IMR-90 (cell line): Measurements from ENCODE around the gene CFD. TPM values are rescaled to one million over a fixed set of nuclear protein-coding genes. Genes with fewer than 3 reads are reported as not detected.

Source experiments
- ATAC-seq: fragments of 200-7000 bp; cut with Tn5 transposase; 2 replicates; pipeline ENCODE4 v1.9.1; 2020; ENCODE audit warnings: low read depth, mild to moderate bottlenecking, moderate library complexity
- BruUV-seq: library from RNA; stranded (reverse); fragments of 400-500 nt; replicated peaks from 2 replicates; lab custom pipeline; 2021; lab: Mats Ljungman, UMichigan
- CTCF ChIA-PET: fragments of 300-600 bp; formaldehyde crosslinking; extraction: SDS; loops from one replicate; lab custom pipeline; 2021; ENCODE audit warnings: antibody characterized with exemption; lab: Yijun Ruan, JAX
- POLR2A ChIA-PET: fragments of 300-600 bp; sonication (Branson Sonifier 250); formaldehyde crosslinking; loops from one replicate; lab custom pipeline; 2022; ENCODE audit warnings: antibody characterized with exemption; ENCODE audit not compliant: unreplicated experiment; lab: Charles Lee
- DNase-seq: peaks from one replicate; pipeline ENCODE4 v3.0.0; 2013
- H2AFZ ChIP-seq: replicated peaks from 2 replicates; pipeline ENCODE3; 2013; ENCODE audit warnings: low read length, mild to moderate bottlenecking; ENCODE audit not compliant: poor library complexity
- H2AK5ac ChIP-seq: 2 replicates; pipeline ENCODE4 v1.6.1; 2013; ENCODE audit warnings: low read depth, low read length, inconsistent platforms
- H2AK9ac ChIP-seq: replicated peaks from 2 replicates; pipeline ENCODE3; 2013; ENCODE audit warnings: mild to moderate bottlenecking, low read depth, low read length, moderate library complexity; ENCODE audit not compliant: poor library complexity
- H2BK120ac ChIP-seq: 2 replicates; pipeline ENCODE4 v1.6.1; 2013; ENCODE audit warnings: low read depth, low read length, inconsistent platforms
- H2BK15ac ChIP-seq: 3 replicates; pipeline ENCODE4 v1.6.1; 2013; ENCODE audit warnings: low read depth, low read length, inconsistent platforms
- H2BK20ac ChIP-seq: 2 replicates; pipeline ENCODE4 v1.6.1; 2013; ENCODE audit warnings: low read depth, mild to moderate bottlenecking, inconsistent platforms, low read length, moderate library complexity
- H2BK5ac ChIP-seq: 2 replicates; pipeline ENCODE4 v1.6.1; 2013; ENCODE audit warnings: mild to moderate bottlenecking, low read depth, low read length, inconsistent platforms; ENCODE audit not compliant: poor library complexity, severe bottlenecking
- H3K14ac ChIP-seq: replicated peaks from 2 replicates; pipeline ENCODE4 v1.6.1; 2013; ENCODE audit warnings: low read depth, low read length, inconsistent platforms
- H3K18ac ChIP-seq: 2 replicates; pipeline ENCODE4 v1.6.1; 2013; ENCODE audit warnings: low read depth, low read length, control low read depth
- H3K23ac ChIP-seq: 2 replicates; pipeline ENCODE4 v1.6.1; 2013; ENCODE audit warnings: low read depth, low read length, inconsistent platforms
- H3K27ac ChIP-seq: 2 replicates; pipeline ENCODE4 v1.5.1; 2013; ENCODE audit warnings: mild to moderate bottlenecking, control low read depth, low read length; ENCODE audit not compliant: insufficient read depth
- H3K27me3 ChIP-seq: 2 replicates; pipeline ENCODE4 v1.6.1; 2013; ENCODE audit warnings: low read length; ENCODE audit not compliant: control insufficient read depth, insufficient read depth
- H3K36me3 ChIP-seq: 2 replicates; pipeline ENCODE4 v1.6.1; 2013; ENCODE audit warnings: low read length, mixed read lengths; ENCODE audit not compliant: control insufficient read depth, insufficient read depth
- H3K4ac ChIP-seq: 2 replicates; pipeline ENCODE4 v1.6.1; 2013; ENCODE audit warnings: low read depth, low read length, inconsistent platforms
- H3K4me1 ChIP-seq: 2 replicates; pipeline ENCODE4 v1.6.1; 2013; ENCODE audit warnings: low read length, mixed read lengths; ENCODE audit not compliant: control insufficient read depth, insufficient read depth
- H3K4me2 ChIP-seq: 2 replicates; pipeline ENCODE4 v1.6.1; 2013; ENCODE audit warnings: low read depth, mild to moderate bottlenecking, control low read depth, low read length, moderate library complexity
- H3K4me3 ChIP-seq: 2 replicates; pipeline ENCODE4 v1.5.1; 2013; ENCODE audit warnings: low read depth, mild to moderate bottlenecking, control low read depth, low read length, moderate library complexity; ENCODE audit not compliant: insufficient read depth
- H3K56ac ChIP-seq: 2 replicates; pipeline ENCODE4 v1.6.1; 2013; ENCODE audit warnings: low read length, inconsistent platforms; ENCODE audit not compliant: insufficient read depth; ENCODE audit errors: extremely low read depth
- H3K79me1 ChIP-seq, 2 experiments: 2 replicates each; pipeline ENCODE4 v1.6.1; 2013; ENCODE audit warnings: low read length in 2 of 2, inconsistent platforms in 1 of 2, low read depth in 1 of 2
- H3K9ac ChIP-seq: 2 replicates; pipeline ENCODE4 v1.6.1; 2013; ENCODE audit warnings: low read depth, low read length, control low read depth
- H3K9me1 ChIP-seq: 2 replicates; pipeline ENCODE4 v1.6.1; 2013; ENCODE audit warnings: low read length, inconsistent platforms; ENCODE audit not compliant: insufficient read depth
- H3K9me3 ChIP-seq: 2 replicates; pipeline ENCODE4 v1.6.1; 2013; ENCODE audit warnings: low read length; ENCODE audit not compliant: control insufficient read depth, insufficient read depth
- H4K20me1 ChIP-seq: 2 replicates; pipeline ENCODE4 v1.6.1; 2013; ENCODE audit warnings: low read length, inconsistent platforms; ENCODE audit not compliant: insufficient read depth
- H4K5ac ChIP-seq: 2 replicates; pipeline ENCODE4 v1.6.1; 2013; ENCODE audit warnings: mild to moderate bottlenecking, low read depth, low read length, control low read depth
- H4K8ac ChIP-seq, 2 experiments: 2 replicates each; pipeline ENCODE4 v1.6.1; 2013; ENCODE audit warnings: low read depth in 2 of 2, low read length in 2 of 2, control low read depth in 1 of 2, inconsistent platforms in 1 of 2
- H4K91ac ChIP-seq: 2 replicates; pipeline ENCODE4 v1.6.1; 2013; ENCODE audit warnings: low read depth, low read length, inconsistent platforms; ENCODE audit not compliant: insufficient read depth
- BHLHE40 ChIP-seq: fragments of 150-350 bp; IDR thresholded peaks from 2 replicates; pipeline ENCODE4 v1.6.1; 2016; ENCODE audit warnings: mild to moderate bottlenecking, low read depth, low read length
- CEBPB ChIP-seq: IDR thresholded peaks from 2 replicates; pipeline ENCODE4 v1.6.1; 2012; ENCODE audit warnings: low read depth, low read length, improper control_type of control experiment
- CHD1 ChIP-seq: IDR thresholded peaks from 2 replicates; pipeline ENCODE4 v1.6.1; 2012; ENCODE audit warnings: low read depth, low read length, improper control_type of control experiment
- MAFK ChIP-seq: IDR thresholded peaks from 2 replicates; pipeline ENCODE4 v1.6.1; 2012; ENCODE audit warnings: low read depth, low read length, improper control_type of control experiment
- MXI1 ChIP-seq: IDR thresholded peaks from 2 replicates; pipeline ENCODE4 v1.6.1; 2012; ENCODE audit warnings: low read depth, mild to moderate bottlenecking, low read length, moderate library complexity, borderline replicate concordance
- RAD21 ChIP-seq: IDR thresholded peaks from 2 replicates; pipeline ENCODE4 v1.6.1; 2012; ENCODE audit warnings: low read length, improper control_type of control experiment
- RCOR1 ChIP-seq: IDR thresholded peaks from 2 replicates; pipeline ENCODE4 v1.6.1; 2012; ENCODE audit warnings: mild to moderate bottlenecking, low read length, improper control_type of control experiment; ENCODE audit not compliant: insufficient replicate concordance
- RFX5 ChIP-seq: IDR thresholded peaks from 2 replicates; pipeline ENCODE4 v1.8.0; 2012; ENCODE audit warnings: low read depth, mild to moderate bottlenecking, low read length, moderate library complexity
- SMC3 ChIP-seq: fragments of 150-350 bp; IDR thresholded peaks from 2 replicates; pipeline ENCODE4 v1.6.1; 2016; ENCODE audit warnings: low read depth, mild to moderate bottlenecking, antibody characterized with exemption, low read length, moderate library complexity
- USF2 ChIP-seq: fragments of 150-350 bp; IDR thresholded peaks from 2 replicates; pipeline ENCODE4 v1.6.1; 2017; ENCODE audit warnings: mild to moderate bottlenecking, antibody characterized with exemption, low read length, low read depth
- WGBS, 2 experiments: methylation state at CpG; one replicate each; pipeline versions ENCODE4 v1.1.5 to v1.1.7; 2013; ENCODE audit warnings: missing lambda C conversion rate in 2 of 2; ENCODE audit not compliant: insufficient read length in 1 of 2; ENCODE audit errors: extremely low coverage in 2 of 2; 5-methylcytosine and 5-hydroxymethylcytosine counted together
- dilution Hi-C: fragments of 300-500 bp; cut with HindIII; formaldehyde crosslinking; loops from one replicate; pipeline ENCODE4 v1.14.3; 2018; ENCODE audit warnings: low sequenced_read_pairs; ENCODE audit not compliant: unreplicated experiment
- in situ Hi-C: fragments of 300-500 bp; cut with MboI; formaldehyde crosslinking; loops from 3 replicates; pipeline ENCODE4 v1.14.3; 2019; ENCODE audit warnings: low sequenced_read_pairs, inconsistent platforms, mixed read lengths
- intact Hi-C: fragments of 100-400 bp; cut with micrococcal nuclease; formaldehyde crosslinking; loops from 2 replicates; pipeline ENCODE4 v1.10.0; 2022
- polyA plus RNA-seq, 3 experiments: library from polyadenylated mRNA; depleted of rRNA; stranded (reverse); fragments of >200 nt; gene quantifications; 2 replicates each; pipeline ENCODE4 v1.2.3, GENCODE V29; 2012; ENCODE audit warnings: low replicate concordance in 1 of 3
- total RNA-seq: library from RNA; depleted of rRNA; stranded (reverse); fragments of >200 nt; gene quantifications from 2 replicates; pipeline ENCODE4 v1.2.3, GENCODE V29; 2012
- TF ChIP-seq, protein P1 (sequence below): fragments of 150-350 bp; IDR thresholded peaks from 2 replicates; pipeline ENCODE4 v1.6.1; 2016; ENCODE audit warnings: low read depth, mild to moderate bottlenecking, low read length, moderate library complexity, borderline replicate concordance

The CFD gene
- total and polyA plus RNA-seq, 2 of the 4 experiments (the other 2 are of a cell fraction), result 1.4 to 2.8 TPM

- Histone ChIP-seq H3K4me2 (no peak overlapping the region), H4K5ac (no peak overlapping the region), H3K56ac (no peak overlapping the region), H4K91ac (no peak overlapping the region), H3K9ac (no peak overlapping the region), H2BK120ac (no peak overlapping the region), H2AFZ (no peak overlapping the region), H3K9me3 (no peaks in the 10 kb centered on the region), H3K9me1 (no peaks in the 10 kb centered on the region; the same call in 1 of the 2 replicates), H4K20me1 (peaks cover 16% of the 10 kb centered on the region), H3K4me1 (peaks cover 22% of the 10 kb centered on the region), H3K79me1 (peaks cover 7 to 22% of the 10 kb centered on the region in 2 experiments; a peak in 2 of 4 replicates), H3K14ac (no peak overlapping the region), H3K4ac (no peak overlapping the region), H3K18ac (no peak overlapping the region), H2AK9ac (peak overlapping the region; percentile 72), H3K36me3 (peaks cover 16% of the 10 kb centered on the region), H2AK5ac (peak overlapping the region; percentile 21; the same call in 1 of the 2 replicates), H2BK5ac (no peak overlapping the region), H2BK20ac (no peak overlapping the region), H4K8ac (peak overlapping the region in 1 of 2 experiments; percentile 39; a peak in 1 of 4 replicates), H3K27me3 (no peaks in the 10 kb centered on the region), H3K4me3 (no peak overlapping the region), H3K27ac (no peak overlapping the region), H3K23ac (no peak overlapping the region), H2BK15ac (no peak overlapping the region)
- POLR2A ChIA-PET, result no interaction called here
- no peak for DNase-seq
- 91% methylated on average over 8 of the region's 16 CpGs; no CpG with 5 or more reads in 1 of the 2 experiments for WGBS, 2 experiments
- CTCF ChIA-PET, result no interaction called here
- intact Hi-C loops (loop anchor here (5.0 to 10.0 kb wide), 3 partner anchors 45 to 203 kb away; partner anchors contain the start of genes R3HDM4, RNF126 and WDR18), in situ Hi-C loops (no loop called here), dilution Hi-C loops (no loop called here)
- TF ChIP-seq RAD21 (no peak), CHD1 (no peak), RFX5 (no peak), RCOR1 (no peak), USF2 (no peak), BHLHE40 (no peak), MXI1 (no peak), MAFK (no peak), SMC3 (no peak), CEBPB (no peak)
- TF ChIP-seq, protein P1, sequence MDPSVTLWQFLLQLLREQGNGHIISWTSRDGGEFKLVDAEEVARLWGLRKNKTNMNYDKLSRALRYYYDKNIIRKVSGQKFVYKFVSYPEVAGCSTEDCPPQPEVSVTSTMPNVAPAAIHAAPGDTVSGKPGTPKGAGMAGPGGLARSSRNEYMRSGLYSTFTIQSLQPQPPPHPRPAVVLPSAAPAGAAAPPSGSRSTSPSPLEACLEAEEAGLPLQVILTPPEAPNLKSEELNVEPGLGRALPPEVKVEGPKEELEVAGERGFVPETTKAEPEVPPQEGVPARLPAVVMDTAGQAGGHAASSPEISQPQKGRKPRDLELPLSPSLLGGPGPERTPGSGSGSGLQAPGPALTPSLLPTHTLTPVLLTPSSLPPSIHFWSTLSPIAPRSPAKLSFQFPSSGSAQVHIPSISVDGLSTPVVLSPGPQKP, result no peak
- ATAC-seq, result no peak
- BruUV-seq, result no TSS peak
Measured at GRCh38 chr19:867301-867793, 7.9 kb downstream of the CFD start.
